HUES64 (cell line): ENCODE data around the gene MED12L. TPM values are rescaled to one million over a fixed set of nuclear protein-coding genes. Genes with fewer than 3 reads are reported as not detected.

Experiments used
- H3K27ac ChIP-seq: 2 replicates; pipeline ENCODE4 v1.7.0; 2013; ENCODE audit warnings: low read depth, low read length, inconsistent platforms
- H3K27me3 ChIP-seq: 2 replicates; pipeline ENCODE4 v1.6.1; 2013; ENCODE audit warnings: mild to moderate bottlenecking, low read length; ENCODE audit not compliant: insufficient read depth
- H3K36me3 ChIP-seq: 2 replicates; pipeline ENCODE4 v1.6.1; 2013; ENCODE audit warnings: mild to moderate bottlenecking, low read length; ENCODE audit not compliant: insufficient read depth
- H3K4me1 ChIP-seq: 2 replicates; pipeline ENCODE4 v1.6.1; 2013; ENCODE audit warnings: mild to moderate bottlenecking, low read length, moderate library complexity; ENCODE audit not compliant: insufficient read depth
- H3K4me3 ChIP-seq: 2 replicates; pipeline ENCODE4 v1.5.1; 2013; ENCODE audit warnings: mild to moderate bottlenecking, low read length, moderate library complexity
- H3K9ac ChIP-seq: 2 replicates; pipeline ENCODE4 v1.6.1; 2013; ENCODE audit warnings: mild to moderate bottlenecking, low read depth, low read length
- H3K9me3 ChIP-seq: 2 replicates; pipeline ENCODE4 v1.6.1; 2013; ENCODE audit warnings: low read depth, low read length; ENCODE audit not compliant: insufficient read depth
- WGBS: fragments of 150-250, 120-280 bp; methylation state at CpG from one replicate; pipeline ENCODE4 v1.1.7; 2013; ENCODE audit warnings: missing lambda C conversion rate; 5-methylcytosine and 5-hydroxymethylcytosine counted together
- polyA plus RNA-seq, 2 experiments: library from polyadenylated mRNA; stranded (reverse); fragments of 50-300 nt; gene quantifications; one replicate each; pipeline ENCODE4 v1.2.3, GENCODE V29; 2013

Gene MED12L, protein sequence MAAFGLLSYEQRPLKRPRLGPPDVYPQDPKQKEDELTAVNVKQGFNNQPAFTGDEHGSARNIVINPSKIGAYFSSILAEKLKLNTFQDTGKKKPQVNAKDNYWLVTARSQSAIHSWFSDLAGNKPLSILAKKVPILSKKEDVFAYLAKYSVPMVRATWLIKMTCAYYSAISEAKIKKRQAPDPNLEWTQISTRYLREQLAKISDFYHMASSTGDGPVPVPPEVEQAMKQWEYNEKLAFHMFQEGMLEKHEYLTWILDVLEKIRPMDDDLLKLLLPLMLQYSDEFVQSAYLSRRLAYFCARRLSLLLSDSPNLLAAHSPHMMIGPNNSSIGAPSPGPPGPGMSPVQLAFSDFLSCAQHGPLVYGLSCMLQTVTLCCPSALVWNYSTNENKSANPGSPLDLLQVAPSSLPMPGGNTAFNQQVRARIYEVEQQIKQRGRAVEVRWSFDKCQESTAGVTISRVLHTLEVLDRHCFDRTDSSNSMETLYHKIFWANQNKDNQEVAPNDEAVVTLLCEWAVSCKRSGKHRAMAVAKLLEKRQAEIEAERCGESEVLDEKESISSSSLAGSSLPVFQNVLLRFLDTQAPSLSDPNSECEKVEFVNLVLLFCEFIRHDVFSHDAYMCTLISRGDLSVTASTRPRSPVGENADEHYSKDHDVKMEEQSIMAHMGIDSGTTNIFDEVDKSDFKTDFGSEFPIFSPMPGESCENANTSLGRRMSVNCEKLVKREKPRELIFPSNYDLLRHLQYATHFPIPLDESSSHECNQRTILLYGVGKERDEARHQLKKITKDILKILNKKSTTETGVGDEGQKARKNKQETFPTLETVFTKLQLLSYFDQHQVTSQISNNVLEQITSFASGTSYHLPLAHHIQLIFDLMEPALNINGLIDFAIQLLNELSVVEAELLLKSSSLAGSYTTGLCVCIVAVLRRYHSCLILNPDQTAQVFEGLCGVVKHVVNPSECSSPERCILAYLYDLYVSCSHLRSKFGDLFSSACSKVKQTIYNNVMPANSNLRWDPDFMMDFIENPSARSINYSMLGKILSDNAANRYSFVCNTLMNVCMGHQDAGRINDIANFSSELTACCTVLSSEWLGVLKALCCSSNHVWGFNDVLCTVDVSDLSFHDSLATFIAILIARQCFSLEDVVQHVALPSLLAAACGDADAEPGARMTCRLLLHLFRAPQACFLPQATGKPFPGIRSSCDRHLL (N-terminal part only)
- polyA plus RNA-seq (2013, experiment 1 of 2), result 4.4 TPM
- 5.6 TPM for polyA plus RNA-seq (2013, experiment 2 of 2)

DNA sequence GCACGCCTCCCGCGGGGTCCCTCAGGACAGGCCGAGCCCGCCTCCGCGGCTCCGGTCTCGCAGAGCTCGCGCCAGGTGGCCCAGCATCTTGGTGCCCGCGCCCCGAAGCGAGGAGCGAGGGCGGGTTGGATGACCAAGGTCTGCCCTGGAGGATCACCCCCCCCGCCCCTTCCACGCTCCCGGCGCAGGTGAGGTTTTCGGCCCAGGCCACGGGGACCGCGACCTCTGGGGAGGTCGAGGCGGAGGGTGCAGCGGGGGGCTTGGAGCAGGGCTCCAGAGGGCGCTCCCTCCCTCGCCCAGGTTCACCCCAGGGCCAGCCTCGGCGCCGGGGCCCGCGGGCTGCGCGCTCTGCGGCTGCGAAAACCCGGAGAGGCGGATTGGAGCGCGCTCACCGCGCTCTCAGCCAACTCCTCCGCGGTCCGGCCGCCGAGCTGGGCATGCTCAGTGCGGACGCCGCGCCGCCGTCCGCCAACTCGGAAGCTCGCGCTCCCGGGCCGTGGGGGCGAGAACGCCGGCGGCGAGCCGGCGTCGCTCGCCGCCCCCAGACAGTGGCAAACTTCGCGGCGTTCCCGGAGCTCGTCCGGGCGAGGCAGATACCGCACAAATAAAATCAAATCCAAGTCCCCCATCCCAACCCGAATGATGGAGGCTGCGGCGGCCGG lies at the start of gene MED12L:
Gene MED12L, plus strand, starts transcription at position 438 of the 662 bp plus-strand sequence. CDS start 1,263 bp downstream, outside the sequence.
- H3K27ac ChIP-seq, result peak within 1 kb of the TSS; percentile 78; the same call in 1 of the 2 replicates

DNA sequence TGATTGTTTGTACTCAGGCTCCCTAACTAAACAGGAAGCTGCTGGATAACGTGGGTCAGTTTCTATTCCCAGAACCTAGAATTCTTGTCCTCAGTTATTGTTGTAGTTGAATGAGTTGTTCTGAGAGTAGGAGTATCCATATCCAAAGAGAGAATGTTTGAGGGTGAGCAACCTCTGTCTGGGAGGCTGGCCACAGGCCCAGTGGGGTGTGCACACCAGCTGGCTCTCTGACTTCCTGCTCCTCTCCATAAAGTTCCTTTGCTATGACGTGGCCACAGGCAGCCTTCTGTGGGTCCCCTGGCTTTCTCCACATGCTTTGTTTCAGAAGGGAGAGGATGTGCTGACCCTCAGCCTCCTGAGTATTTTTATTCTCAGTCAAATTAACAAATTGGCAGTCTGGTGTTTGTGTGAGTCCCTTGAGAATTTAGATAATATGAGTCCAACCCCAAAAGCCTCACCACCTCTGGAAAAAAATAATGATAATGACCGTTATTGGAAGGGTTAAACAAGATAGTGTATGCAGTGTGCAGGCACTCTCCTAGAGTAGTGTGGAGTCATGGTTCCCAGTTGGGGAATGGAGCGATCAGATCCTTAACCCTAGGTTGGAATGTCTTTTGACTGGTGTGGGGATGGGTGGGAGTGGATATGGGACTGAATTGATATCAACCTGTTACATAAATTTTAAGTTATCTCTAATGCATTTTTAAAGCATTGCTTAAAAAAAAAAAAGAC lies 47.6 kb upstream of the MED12L start:
- H3K27ac ChIP-seq, result no peak overlapping the region
- no peak overlapping the region for H3K9ac ChIP-seq

More for the DNA sequence above, at the start of gene MED12L:
- Histone ChIP-seq H3K36me3 (0 out of 2 replicates have a peak, but pooled peaks cover 2% of the 10 kb centered on the region), H3K4me1 (peaks cover 34% of the 10 kb centered on the region), H3K4me3 (peak within 1 kb of the TSS; percentile 90), H3K27me3 (peaks cover 18% of the 10 kb centered on the region), H3K9ac (peak within 1 kb of the TSS; percentile 73), H3K9me3 (no peaks in the 10 kb centered on the region)
- under 1% methylated on average over 84 of the region's 84 CpGs for WGBS

DNA sequence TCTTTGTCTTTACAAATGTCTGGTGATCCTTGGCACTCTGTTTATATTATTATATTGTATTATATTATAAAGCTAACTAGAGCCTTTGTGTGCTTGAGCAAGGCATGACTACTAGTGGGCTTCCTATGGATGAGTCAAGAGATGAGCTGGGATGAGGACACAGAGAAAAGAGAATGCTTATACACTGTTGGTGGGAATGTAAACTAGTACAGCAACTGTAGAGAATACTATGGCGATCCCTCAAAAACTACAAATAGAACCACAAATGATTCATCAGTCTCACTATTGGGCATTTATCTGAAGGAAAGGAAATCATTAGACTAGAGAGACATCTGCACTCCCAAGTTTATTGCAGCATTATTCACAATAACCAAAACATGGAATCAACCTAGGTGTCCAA lies 40.8 kb upstream of the MED12L start:
- H3K36me3 ChIP-seq, result no peaks in the 10 kb centered on the region
- no peaks in the 10 kb centered on the region; the same call in 1 of the 2 replicates for H3K4me1 ChIP-seq
- H3K4me3 ChIP-seq, result no peak overlapping the region
- H3K9me3 ChIP-seq, result no peaks in the 10 kb centered on the region
- H3K27ac ChIP-seq, result no peak overlapping the region
- WGBS, result 88% methylated on average over 1 of the region's 1 CpG
- no peak overlapping the region for H3K9ac ChIP-seq
- H3K27me3 ChIP-seq, result no peaks in the 10 kb centered on the region

More for the DNA sequence above, 47.6 kb upstream of the MED12L start:
- Histone ChIP-seq H3K4me1 (no peaks in the 10 kb centered on the region), H3K36me3 (no peaks in the 10 kb centered on the region), H3K27me3 (no peaks in the 10 kb centered on the region), H3K9me3 (no peaks in the 10 kb centered on the region), H3K4me3 (no peak overlapping the region)
- whole genome bisulfite sequencing, result 71% methylated on average over 4 of the region's 4 CpGs

DNA sequence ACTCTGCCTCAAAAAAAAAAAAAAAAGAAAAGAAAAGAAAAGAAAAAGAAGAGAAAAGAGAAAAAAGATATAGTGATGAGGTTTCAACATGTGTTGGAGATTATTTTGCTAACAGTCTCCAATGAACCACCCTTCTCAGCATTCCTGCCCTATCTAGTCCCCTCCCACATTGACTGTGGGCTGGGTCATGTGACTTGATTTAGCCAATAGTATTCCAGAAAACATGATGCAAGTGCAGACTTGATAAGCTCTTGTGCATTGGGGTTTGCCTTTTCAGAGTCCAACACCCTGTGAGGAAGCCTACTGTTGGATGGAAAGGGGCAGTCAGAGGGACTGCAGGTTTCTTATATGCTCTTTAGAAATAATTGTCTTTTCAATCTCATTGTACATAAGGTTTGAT lies 37.8 kb upstream of the MED12L start:
- Histone ChIP-seq H3K27me3 (no peaks in the 10 kb centered on the region), H3K27ac (no peak overlapping the region), H3K36me3 (no peaks in the 10 kb centered on the region), H3K4me1 (no peaks in the 10 kb centered on the region; the same call in 1 of the 2 replicates), H3K9me3 (no peaks in the 10 kb centered on the region), H3K9ac (no peak overlapping the region), H3K4me3 (no peak overlapping the region)

DNA sequence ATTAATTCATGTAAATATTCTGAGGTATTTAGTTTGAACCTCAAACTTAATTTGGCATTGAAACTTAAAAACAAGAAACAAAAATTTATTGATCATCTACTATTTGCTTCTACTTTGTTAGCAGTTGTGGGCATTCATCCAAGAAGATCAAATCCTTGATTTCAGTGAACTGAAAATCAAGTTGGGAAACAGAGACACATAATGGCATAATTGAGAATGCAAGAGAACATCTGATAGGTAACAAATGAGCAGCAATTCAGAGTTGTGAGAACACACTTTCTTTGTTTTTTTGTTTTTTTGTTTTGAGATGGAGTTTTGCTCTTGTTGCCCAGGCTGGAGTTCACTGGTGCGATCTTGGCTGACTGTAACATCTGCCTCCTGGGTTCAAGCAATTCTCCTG lies 33.9 kb upstream of the MED12L start:
- Histone ChIP-seq H3K9me3 (no peaks in the 10 kb centered on the region), H3K27ac (no peak overlapping the region), H3K9ac (no peak overlapping the region), H3K4me3 (no peak overlapping the region), H3K27me3 (no peaks in the 10 kb centered on the region), H3K36me3 (no peaks in the 10 kb centered on the region), H3K4me1 (no peaks in the 10 kb centered on the region; the same call in 1 of the 2 replicates)
- 95% methylated on average over 1 of the region's 1 CpG for WGBS

DNA sequence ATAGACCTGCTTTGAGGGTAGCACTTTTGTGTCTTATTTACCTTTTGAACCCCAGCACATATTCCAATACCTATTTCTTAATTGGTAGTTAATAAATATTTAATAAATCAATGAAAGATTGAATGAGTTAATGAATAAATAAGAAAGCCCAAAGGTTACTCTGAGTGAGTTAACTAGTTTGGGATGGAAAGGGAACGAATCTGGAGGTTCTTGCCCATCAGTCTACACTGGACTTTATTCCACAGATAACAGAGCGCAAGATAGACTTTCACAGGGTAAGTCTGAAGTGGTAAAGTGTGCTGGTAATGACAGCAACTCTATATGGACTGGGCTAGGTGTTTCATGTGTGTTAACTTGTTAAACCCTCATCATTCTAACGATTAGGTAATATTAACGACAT lies 33.1 kb upstream of the MED12L start:
- Histone ChIP-seq H3K27me3 (no peaks in the 10 kb centered on the region), H3K9me3 (no peaks in the 10 kb centered on the region), H3K36me3 (no peaks in the 10 kb centered on the region), H3K4me1 (no peaks in the 10 kb centered on the region; the same call in 1 of the 2 replicates), H3K27ac (no peak overlapping the region), H3K4me3 (no peak overlapping the region), H3K9ac (no peak overlapping the region)
- WGBS, result 93% methylated on average over 4 of the region's 4 CpGs

DNA sequence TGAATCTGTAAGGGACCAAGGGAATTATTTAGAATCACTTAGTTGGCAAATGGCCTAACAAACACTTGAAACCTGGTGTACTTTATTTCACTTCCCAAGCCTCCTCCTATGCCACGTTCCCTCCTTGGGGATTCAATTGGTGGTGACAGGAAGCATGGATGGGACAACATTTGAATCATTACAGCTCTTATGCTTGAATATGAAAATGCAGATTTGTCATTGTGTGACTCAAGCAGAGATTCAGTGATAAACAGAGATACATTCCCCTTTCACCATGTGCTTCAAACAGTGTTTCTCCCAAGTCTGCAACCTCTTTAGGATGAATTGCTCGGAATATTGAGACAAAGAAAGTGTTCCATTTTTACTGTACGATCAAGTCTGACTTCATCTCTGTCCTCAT lies 32.7 kb upstream of the MED12L start:
- H3K36me3 ChIP-seq, result no peaks in the 10 kb centered on the region
- H3K9ac ChIP-seq, result no peak overlapping the region
- H3K27me3 ChIP-seq, result no peaks in the 10 kb centered on the region
- WGBS, result 91% methylated on average over 3 of the region's 3 CpGs
- no peaks in the 10 kb centered on the region for H3K4me1 ChIP-seq
- H3K4me3 ChIP-seq, result no peak overlapping the region
- no peaks in the 10 kb centered on the region for H3K9me3 ChIP-seq
- H3K27ac ChIP-seq, result no peak overlapping the region

DNA sequence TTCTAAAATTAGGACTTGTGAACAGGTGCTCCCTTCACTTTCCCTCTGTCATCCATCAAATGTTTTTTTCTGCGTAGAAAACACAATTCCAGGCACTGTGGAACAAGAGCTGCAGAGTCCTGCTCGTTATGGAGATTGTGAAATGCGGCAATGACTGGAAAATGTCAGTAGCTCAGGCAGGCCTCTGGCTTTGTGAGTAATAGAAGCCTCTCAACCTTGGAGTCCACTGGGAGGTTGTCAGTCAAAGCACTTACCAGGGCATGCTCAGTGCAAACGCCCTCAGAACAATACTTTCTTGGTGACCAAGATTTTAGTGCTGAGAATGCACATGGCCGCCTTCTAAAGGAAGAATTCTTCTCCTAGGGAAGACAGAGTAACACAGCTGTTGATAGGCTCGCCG lies 26.7 kb upstream of the MED12L start:
- no peak overlapping the region for H3K27ac ChIP-seq
- H3K4me1 ChIP-seq, result no peaks in the 10 kb centered on the region
- no peaks in the 10 kb centered on the region for H3K27me3 ChIP-seq
- H3K9me3 ChIP-seq, result no peaks in the 10 kb centered on the region
- H3K9ac ChIP-seq, result no peak overlapping the region
- 79% methylated on average over 7 of the region's 7 CpGs for WGBS
- no peaks in the 10 kb centered on the region for H3K36me3 ChIP-seq
- H3K4me3 ChIP-seq, result no peak overlapping the region

DNA sequence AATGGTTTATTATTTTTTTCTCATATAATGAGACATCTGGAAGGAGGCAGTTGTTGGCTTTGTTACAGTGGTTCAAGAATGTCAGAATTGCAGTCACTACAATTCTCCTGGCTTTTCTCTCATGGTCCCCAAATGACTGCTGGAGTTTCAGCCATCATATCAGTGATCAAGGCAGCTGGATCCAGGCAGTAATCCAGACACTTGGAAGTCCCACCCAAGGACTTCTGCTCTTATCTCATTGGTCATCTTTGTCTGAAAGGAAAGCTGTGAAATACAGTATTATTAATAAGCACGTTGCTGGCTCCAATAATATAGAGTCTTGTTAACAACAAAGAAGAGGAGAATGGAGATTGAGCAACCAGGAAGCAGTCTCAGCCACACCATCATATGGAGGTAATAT lies 22.9 kb upstream of the MED12L start:
- H3K36me3 ChIP-seq, result no peaks in the 10 kb centered on the region
- no peak overlapping the region for H3K27ac ChIP-seq
- no peaks in the 10 kb centered on the region for H3K27me3 ChIP-seq
- H3K4me1 ChIP-seq, result no peaks in the 10 kb centered on the region
- no peaks in the 10 kb centered on the region for H3K9me3 ChIP-seq
- no peak overlapping the region for H3K4me3 ChIP-seq
- 67% methylated on average over 1 of the region's 1 CpG for WGBS
- H3K9ac ChIP-seq, result no peak overlapping the region

DNA sequence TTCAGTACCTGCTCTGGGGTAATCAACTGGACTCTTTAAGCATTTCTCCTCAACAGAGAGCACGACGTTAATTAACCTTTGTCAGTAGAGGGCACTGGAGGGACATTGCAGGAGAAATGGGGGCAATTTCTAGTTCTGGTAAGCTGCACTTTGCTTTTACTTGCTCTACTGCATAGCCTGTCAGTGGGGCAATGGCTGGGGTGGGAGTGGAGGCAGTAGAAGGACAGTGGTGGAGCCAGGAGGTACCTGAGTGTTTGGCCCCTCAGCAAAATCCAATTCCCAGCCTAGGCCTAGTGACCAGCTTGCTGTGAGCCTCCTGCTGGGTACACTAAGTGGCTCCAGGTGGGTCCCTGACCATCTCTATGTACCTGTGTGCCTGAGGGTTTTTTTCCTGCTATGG lies 18.3 kb upstream of the MED12L start:
- Histone ChIP-seq H3K27ac (no peak overlapping the region), H3K27me3 (no peaks in the 10 kb centered on the region), H3K4me3 (no peak overlapping the region), H3K4me1 (no peaks in the 10 kb centered on the region), H3K9ac (no peak overlapping the region), H3K36me3 (no peaks in the 10 kb centered on the region), H3K9me3 (no peaks in the 10 kb centered on the region)
- WGBS, result 70% methylated on average over 2 of the region's 2 CpGs
